Measurements from ENCODE around the gene SLIT1.
"Not testable (repeated sequence)": the region's sequence is repeated elsewhere in the genome, so short reads cannot be mapped to it uniquely, and the experiment has no call there.

Gene SLIT1

GRCh38 chr10:97039538-97040247, 146.1 kb downstream of the SLIT1 start:
- no peak for FAIRE-seq

DNA sequence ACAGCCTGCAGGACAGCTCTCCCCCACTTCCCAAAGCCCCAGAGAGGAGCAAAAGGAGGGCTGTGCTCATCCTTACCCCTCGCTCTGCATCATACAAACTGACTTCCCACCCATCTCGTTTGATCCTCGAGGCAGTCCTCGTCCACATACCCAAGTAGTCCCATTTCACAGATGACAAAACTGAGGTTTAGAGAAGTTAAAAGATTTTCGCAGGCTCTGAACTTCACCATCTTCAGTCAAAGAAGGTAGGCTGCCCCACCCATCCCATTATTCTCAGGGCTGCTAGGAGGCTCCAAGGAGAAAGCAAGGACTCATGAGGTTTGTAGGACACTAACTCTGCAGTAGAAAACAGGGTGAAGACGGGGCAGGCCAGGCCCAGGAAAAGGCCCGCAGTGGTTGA, 147.1 kb downstream of the SLIT1 start:
- no peak for FAIRE-seq

DNA sequence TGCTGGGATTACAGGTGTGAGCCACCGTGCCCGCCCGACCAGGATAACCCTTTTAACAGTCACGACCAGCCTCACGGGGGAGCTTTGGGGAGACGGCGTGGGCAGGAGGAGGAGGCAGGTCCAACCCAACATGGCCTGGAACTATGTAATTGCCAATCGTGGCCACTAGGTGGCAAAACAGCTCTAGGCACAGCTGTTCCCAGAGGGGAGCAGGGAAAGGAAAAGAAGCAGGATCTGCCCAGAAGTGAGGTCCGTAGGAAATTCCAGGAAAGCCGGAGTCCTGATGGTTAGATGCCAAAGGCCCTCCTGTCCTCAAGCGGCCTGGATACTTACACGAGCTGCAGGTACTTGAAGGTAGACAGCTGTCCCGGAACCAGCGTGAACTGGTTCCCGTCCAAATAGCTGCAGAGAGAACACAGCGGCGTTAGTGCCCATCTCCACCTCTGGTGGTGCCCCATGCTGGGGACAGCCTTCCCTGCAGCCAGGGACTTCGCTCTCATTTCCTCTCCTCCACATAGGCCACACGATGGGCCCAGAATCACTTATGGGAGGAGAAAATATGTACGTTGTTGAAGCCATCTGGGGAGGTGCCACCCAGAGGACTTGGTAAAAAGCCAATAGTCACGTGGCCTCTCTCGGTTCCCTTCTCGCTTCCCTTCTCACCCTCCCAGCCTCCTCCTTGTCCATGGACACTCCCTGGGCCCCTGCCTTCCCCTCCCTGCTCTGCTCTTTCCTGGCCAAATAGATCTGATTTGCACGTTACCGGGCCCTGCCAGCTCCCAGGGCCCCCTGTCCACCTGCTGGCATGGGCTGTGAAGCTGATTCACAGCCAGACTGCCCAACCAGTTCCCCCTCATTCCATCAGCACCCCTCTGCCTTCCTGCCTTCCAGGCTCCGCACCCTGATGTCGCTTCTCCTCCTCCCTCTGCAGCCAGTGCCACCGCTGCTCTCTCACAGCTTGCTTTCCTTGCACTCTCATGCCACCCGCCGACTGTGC, 148.1 kb downstream of the SLIT1 start:
- no peak for FAIRE-seq

- FAIRE-seq = no peak
Measured at GRCh38 chr10:97034958-97035769, 150.6 kb downstream of the SLIT1 start.

GRCh38 chr10:97034301-97034700, 151.5 kb downstream of the SLIT1 start:
- FAIRE-seq = no peak

DNA sequence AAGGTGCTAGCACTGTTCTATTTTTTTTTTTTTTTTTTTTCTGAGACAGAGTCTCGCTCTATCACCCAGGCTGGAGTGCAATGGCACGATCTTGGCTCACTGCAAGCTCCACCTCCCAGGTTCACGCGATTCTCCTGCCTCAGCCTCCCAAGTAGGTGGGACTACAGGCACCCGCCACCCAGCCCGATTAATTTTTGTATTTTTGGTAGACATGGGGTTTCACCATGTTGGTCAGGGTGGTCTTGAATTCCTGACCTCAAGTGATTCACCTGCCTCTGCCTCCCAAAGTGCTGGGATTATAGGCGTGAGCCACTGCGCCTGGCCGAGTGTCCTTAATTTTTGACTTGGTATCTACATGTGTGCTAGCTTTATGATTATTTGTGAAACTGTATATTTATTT, 151.9 kb downstream of the SLIT1 start:
- FAIRE-seq = not testable (repeated sequence)

DNA sequence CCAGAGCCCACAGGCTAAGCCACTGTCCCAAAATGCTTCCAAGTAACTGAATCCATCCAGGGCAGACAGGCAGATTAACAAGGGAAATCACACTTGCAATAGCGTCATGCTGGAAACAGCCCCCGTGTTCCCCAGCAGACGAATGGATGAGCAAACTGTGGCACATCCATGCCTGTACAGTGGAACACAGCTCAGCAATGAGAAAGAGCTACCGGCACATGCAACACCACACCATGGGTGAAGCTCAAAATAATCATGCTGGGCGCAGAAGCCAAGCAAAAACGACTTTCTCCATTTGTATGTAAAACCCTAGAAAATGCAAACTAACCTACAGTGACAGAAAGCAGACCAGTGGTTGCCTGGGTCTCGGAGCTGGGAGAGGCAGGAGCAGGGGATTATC, 153.1 kb downstream of the SLIT1 start:
- no peak for FAIRE-seq

DNA sequence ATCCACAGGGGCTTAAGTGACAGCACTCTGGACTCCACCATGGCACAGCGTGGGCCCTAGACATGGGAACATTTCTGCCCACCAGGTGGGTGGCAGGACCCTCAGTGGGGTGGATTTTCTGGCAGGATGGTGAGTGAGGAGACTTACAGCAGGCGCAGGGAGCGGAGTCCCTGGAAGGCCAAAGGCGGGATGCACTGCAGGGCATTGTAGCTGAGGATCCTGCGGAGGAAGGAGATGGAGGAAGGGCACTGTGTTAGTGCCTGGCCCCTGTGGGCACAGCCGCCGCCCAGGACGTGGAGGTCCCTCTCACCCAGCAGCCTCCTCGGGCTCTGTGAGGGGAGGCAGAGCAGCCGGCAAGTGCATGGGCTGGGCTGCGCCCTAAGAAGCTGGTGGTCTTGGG, 154.3 kb downstream of the SLIT1 start:
- FAIRE-seq = no peak

DNA sequence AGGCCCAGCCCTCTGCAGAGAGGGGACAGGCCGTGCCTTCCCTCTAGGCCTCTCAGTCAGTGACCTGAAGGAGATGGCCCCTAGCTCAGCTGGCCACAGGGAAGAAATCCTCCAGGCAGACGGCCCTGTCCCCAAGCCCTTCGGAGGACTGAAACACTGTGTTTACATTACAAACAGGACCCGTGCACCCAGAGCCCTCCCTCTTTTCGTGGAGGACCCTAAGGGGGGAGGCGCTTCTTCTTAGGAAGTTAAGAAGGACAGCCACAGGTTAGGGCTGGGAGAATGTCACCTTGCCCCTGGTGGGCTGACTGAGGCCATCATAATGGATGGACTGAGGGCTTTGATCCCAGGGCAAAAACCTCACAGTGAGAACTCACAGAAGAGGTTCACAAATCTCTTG, 154.9 kb downstream of the SLIT1 start:
- no peak for FAIRE-seq

GRCh38 chr10:97029271-97029670, 156.5 kb downstream of the SLIT1 start:
- no peak for FAIRE-seq

- no peak for FAIRE-seq
Measured at GRCh38 chr10:97028832-97029178, 157.0 kb downstream of the SLIT1 start.

DNA sequence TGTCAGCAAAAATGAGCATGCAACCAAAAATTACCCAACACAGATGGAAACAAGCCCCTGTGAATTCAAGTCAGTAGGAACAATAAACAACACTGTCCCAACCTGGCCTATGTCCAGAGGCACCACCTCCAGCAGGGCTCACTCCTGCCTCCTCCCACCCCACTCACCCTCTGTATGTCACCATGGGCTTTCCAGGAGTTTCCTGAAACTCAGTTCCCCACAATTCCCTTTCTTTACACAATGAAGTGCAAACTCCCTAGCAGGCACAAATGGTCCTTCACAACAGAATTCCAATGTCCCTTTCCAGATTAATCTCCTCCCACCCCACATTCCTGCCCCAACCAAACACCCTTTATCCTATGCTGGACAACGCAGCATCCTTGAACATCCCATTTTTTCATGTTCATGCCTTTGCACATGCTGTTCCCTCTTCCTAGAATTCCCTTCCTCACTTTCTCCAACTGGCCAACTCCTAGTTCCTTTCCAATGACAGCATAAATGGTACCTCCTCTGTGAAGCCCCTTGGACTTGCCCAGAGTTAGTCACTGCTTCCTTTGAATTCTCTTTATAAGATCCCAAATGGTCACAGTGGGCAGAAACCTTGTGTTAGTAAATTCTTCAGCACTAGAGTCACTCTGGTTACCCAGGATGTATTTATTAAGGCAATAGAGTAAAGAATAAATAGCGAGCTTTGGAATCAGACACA, 157.5 kb downstream of the SLIT1 start:
- no peak for FAIRE-seq

DNA sequence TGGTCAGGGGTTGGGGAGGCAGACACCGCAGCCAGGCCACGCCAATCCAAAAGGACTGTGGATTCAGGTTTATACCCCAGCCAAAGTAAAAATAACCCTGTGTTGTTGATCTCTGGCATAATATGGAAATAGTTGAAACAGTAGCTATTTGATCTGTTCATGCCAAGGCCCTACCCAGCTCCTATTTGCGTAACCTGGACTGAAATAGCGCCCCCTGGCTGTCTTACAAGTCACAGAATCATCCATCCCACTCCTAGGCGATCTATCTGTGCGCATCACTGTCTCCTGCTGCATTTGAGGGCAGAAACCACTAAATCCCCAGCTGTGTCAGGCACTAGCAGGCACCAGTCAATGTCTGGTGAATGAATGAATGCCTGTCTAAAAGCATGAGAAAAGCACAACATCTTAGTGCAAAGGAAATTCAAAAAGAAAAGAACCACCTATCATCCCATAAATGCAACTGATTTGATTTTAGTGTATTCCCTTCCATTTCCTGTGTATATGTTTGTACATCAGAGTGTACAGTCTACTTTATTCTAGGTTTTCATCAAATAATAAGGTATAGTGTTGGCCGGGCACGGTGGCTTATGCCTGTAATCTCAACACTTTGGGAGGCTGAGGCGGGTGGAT, 160.0 kb downstream of the SLIT1 start:
- no peak for FAIRE-seq

GRCh38 chr10:97024168-97025073, 161.3 kb downstream of the SLIT1 start:
- no peak for FAIRE-seq

DNA sequence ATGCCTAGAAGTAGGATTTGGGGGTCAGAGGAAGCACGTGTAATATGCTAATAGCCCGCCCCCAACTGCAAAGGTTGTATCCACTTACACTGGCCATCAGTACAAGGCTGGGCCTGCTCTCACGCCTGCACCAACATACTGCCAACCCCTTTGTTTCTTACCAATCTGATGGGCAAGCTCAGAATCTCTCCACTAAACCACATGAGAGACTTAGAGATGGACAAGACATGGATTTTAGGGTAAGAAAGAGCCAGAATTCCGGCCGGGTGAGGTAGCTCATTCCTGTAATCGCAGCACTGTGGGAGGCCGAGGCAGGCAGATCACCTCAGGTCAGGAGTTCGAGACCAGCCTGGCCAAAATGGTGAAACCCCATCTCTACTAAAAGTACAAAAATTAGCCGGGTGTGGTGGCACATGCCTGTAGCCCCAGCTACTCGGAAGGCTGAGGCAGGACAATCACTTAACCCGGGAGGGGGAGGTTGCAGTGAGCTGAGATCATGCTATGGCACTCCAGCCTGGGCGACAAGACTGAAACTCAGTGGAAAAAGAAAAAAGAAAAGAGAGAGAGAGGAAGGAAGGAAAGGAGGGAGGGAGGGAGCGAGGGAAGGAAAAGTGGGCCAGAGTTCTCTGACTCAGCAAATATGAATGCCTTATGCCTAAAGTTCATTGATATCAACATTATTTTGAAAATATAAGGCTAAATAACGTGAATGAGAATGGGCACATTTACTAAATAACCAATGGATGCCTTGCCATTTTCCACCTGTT, 162.2 kb downstream of the SLIT1 start:
- no peak for FAIRE-seq

DNA sequence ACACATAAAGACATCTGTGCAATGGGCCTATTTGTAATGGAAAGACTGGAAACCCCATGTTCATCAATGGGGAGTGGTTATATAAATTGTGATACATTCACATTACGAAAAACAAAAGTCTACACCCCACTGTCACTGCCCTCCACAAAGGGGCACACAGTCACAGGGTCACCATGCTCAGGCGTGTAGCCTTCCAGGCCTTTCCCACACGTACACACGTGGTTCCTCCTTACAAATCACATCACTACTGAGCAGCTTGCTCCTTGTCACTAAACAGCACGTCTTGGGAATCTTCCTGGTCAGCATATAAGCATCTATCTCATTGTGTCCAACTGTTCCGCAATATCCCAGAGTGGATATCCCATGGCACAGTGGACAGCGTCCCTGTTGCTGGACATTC, 163.1 kb downstream of the SLIT1 start:
- FAIRE-seq = no peak

GRCh38 chr10:97020452-97021400, 165.0 kb downstream of the SLIT1 start:
- no peak for FAIRE-seq

GRCh38 chr10:97019213-97019844, 166.4 kb downstream of the SLIT1 start:
- FAIRE-seq = no peak

Measured in colon (tissue), 2 donors.